Gastroesophageal sphincter (tissue), 3 donors: ENCODE results near the gene OSBPL1A.

ENCODE experiments used
- CTCF ChIP-seq, 4 experiments: fragments of 200-600 bp in 2 of 4; fragments of 450-650 bp in 2 of 4; sonication (generic) in 1 of 4; IDR thresholded peaks; one replicate each; pipeline ENCODE4 v1.5.1; 2017 to 2019; ENCODE audit warnings: antibody characterized with exemption in 4 of 4, mild to moderate bottlenecking in 2 of 4, moderate library complexity in 2 of 4
- EP300 ChIP-seq: sonication (generic); formaldehyde crosslinking; IDR thresholded peaks from one replicate; pipeline ENCODE4 v1.6.1; 2017; ENCODE audit warnings: antibody characterized with exemption, mild to moderate bottlenecking
- POLR2A ChIP-seq, 2 donors: fragments of 450-650 bp; IDR thresholded peaks; one replicate each; pipeline ENCODE4 v1.6.1; 2017; ENCODE audit warnings: antibody characterized with exemption in 2 of 2, mild to moderate bottlenecking in 2 of 2, moderate library complexity in 1 of 2
- POLR2AphosphoS5 ChIP-seq: sonication (generic); formaldehyde crosslinking; IDR thresholded peaks from one replicate; pipeline ENCODE4 v1.6.1; 2017; ENCODE audit warnings: antibody characterized with exemption

GRCh38 chr18:24197412-24197811 is 200.2 kb downstream of the OSBPL1A start:
- TF ChIP-seq CTCF (IDR thresholded peaks at IDR 0.05) (no peak), POLR2A (IDR thresholded peaks at IDR 0.05) (no peak), EP300 (no peak), POLR2AphosphoS5 (no peak)
